HUDEP-2 (cell line): ENCODE results near the gene OSM.

ENCODE experiments used
- DNase-seq, 76 experiments: peaks; one replicate each; lab custom pipeline; 2025; ENCODE audit not compliant: unreplicated experiment in 76 of 76; lab: John Stamatoyannopoulos, UW

OSM gene

GRCh38 chr22:30214703-30215407 is 51.8 kb downstream of the OSM start:
- DNase-seq: no peak

- peak in 1 of 76 experiments; percentile 45 for DNase-seq
Observed at GRCh38 chr22:30212996-30213441, 53.6 kb downstream of the OSM start.
